HG03097 (cell line): ENCODE data around the gene CCDC63.
"Not testable (repeated sequence)": the region's sequence is repeated elsewhere in the genome, so short reads cannot be mapped to it uniquely, and the experiment has no call there.

Experiments used
- ATAC-seq: cut with Tn5 transposase; IDR thresholded peaks from one replicate; pipeline ENCODE4 v1.9.1; 2021; ENCODE audit not compliant: unreplicated experiment, low FRiP score

CCDC63 gene

DNA sequence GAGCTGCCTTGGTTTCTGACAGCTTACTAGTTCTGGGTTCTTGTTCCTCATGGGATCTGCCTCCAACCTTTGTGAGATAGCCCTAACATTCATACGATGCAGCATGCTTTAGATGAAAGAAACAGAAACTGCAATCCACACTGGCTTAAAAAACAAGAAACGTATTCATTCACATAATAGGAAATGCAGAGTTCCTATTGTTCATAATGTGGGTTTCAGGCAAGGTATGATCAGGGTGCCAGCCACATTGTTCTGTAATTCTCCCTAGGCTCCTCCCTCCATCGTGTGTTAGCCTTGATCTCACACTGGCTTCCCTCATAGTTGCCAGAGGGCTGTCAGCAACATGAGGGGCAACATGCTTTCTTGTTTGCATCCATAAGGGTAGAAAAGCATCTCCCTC lies 2.7 kb upstream of the CCDC63 start:
- ATAC-seq: no peak

DNA sequence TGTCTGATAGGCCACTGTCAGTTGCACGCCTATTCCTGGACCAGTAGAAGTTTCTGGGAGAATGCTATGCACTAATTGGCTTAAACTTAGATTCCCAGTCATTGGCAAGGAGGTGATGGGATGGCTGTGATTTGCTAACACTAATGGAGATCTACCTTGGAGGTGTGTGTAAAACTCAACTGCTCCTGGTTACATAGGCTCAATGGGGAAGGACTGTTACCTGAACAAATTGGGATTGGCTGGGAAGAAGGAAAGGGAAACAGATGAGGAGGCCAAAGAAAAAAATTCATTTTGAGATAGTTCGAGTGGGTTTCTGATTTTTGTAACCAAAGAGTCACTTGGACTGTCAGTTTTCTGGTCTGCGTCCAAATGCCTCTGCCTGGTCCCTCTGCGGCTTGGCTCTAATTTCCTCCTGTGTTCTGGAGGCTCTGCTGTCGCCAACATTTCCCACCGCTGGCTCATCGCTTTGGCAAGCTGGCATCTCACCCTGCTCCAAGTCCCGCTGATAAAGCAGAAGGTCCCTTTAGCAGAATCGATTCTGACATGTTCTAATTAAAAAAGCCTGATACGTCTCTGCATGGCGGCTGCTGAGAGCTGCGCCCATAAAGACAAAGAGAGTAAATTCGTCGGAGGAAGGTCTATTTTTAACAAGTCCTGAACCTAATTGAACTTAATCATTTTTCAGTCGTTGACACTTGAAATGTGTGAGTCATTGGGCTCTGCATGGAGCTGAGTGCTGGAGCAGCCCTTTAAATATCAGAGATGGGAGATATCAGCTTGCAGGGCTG lies 2.0 kb upstream of the CCDC63 start:
- ATAC-seq: no peak

DNA sequence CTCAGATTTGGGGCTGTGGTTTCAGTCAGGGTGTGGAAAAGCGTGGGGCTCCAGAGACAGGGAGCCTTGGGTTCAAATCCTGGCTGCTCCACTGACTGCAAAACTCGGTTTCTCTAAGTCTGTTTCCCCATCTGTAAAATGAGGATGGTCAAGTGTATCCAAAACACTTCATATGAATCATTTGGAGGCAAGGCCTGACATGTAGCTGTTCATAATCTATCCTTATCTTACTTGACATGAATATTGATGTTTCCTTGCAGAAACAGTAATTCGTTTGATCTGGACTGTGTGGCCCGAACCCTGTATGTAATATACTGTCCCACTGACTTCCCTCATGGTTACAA lies 1.5 kb upstream of the CCDC63 start:
- no peak for ATAC-seq

DNA sequence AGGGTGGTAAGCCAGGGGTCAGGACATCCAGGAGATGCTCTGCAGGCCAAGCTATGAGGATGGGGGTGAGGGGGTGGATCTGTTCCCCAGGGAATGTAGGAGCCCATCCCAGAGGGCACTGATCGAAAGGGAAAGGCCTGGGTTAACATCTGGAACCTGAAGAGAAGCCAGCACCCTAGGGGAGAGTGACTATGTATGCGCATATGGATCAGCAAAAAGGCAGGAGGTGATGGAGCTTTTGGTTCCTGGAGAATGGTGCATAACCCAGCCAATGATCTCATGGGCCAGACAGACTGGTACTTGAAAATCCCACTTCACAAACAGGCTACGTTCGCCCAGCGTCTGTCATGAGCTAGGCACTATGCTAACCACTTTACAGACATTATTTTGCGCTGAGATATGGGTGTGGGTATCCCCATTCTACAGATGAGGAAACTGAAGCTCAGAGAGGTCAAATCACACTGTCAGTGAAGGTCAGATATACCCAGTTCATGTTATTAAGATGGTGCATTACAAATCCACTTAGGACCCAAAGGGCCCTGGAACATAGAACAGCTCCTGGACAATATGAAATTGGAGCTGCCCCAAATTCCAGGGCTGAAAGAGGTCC lies 1.6 kb downstream of the CCDC63 start:
- no peak for ATAC-seq

DNA sequence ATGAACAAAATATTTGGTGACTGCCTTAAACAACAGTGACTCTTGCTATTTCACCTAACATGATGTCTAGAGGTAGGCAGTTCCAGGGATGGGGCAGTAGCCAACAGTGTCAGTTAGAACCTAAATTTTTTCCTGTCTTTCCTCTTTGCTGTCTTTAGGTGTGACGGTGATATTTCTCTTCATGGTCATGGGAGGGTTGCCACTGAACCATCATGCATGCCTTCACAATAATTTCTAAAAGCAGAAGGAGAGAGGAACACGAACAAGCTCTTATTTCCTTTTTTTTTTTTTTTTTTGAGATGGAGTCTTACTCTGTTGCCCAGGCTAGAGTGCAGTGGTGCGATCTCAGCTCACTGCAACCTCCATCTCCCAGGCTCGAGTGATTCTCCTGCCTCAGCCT lies 2.4 kb downstream of the CCDC63 start:
- no peak for ATAC-seq

DNA sequence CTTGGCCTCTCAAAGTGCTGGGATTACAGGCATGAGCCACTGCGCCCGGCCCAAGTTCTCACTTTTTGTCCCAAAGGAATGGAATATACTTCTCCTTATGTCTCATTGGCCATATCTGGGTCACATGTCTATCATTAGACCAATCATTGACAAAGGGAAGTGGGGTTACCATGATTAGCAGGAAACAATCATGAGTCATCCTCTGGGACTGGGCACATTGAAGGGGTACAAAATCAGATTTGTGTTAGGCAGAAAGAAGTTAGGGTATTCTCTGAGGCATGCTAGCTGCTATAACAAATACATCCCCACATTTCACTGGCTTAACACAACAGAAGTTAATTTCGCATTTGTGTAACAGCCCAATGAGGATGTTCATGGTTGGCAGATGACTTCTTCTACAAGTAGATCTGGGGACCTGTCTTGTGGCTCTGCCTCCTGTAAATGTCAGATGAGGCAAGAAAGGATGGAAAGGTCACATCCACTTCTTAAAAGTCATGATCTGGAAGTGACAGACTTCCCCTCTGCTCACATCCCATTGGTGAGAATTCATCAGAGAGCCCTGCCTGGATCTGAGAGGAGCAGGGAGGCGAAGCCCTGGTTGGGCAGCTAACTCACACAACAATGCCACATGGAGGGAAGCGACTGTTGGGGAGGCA lies 3.1 kb downstream of the CCDC63 start:
- ATAC-seq: no peak

DNA sequence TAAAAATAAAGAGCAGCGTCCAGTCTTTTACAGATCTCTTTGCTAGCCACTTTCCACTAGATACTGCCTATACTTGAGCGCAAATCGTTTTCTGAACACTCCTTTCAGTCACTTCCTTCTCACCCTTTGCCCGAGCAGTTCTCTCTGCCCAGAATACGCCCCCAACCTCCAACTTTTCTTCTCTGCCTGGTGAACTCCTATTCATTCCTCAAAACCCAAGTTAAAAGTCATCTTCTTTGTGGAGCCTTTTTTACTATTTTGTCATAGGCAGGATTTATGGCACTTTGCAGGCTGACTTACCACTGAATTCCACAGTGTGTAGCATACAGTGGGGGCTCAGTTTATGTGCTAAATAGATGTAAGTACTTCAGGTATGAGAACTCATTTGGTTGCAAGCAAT lies 4.0 kb downstream of the CCDC63 start:
- no peak for ATAC-seq

DNA sequence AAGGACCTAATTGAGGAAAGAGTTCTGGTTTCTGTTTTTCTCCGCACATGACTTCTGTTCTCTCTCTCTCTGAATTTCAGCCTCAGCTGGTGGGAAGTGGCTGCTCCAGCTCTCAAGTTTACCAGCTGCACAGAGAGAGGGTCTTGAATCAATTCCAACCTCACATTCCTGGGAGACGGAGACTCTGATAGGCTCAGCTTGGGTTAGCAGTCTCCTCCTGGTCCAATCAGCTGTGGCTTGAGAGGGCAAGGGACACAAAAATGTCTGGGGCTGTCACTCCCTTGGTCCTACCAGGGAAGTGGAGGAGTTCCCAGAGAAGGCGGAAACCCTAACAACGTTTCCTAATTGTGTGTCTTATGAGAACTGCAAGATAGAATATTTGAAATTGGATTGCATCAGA lies 7.0 kb downstream of the CCDC63 start:
- ATAC-seq: no peak

DNA sequence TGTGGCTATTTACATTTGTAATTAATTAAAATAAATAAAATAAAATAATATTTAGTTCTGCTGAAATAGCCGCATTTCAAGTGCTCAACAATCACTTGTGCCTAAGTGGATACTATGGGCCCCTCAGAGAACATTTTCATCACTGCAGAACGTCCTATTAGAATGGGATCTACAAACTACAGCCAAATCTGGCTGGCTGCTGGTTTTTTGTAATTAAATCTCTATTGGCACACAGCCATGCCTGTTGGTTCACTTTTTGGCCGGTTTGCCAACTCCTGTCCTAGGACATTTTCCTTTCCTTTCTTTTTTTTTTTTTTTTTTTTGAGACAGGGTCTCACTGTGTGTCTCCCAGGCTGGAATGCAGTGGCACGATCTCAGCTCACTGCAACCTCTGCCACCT lies 9.8 kb downstream of the CCDC63 start:
- no peak for ATAC-seq

DNA sequence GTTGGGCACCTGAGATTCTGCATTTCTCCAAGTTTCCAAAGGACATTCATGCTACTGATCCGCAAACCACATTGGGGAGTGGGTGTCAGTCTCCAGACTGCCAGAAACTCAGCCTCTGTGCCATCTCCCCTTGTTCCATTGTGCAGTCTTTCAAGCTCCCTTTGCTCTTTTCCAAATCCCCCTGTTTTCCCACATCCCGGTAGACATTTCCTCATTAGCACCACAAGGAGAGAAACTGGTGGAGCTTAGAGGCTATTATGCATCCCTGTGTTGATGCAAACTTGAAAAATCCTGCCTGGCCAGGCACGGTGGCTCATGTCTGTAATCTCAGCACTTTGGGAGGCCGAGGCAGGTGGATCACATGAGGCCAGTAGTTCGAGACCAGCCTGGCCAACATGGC lies 10.7 kb downstream of the CCDC63 start:
- no peak for ATAC-seq

DNA sequence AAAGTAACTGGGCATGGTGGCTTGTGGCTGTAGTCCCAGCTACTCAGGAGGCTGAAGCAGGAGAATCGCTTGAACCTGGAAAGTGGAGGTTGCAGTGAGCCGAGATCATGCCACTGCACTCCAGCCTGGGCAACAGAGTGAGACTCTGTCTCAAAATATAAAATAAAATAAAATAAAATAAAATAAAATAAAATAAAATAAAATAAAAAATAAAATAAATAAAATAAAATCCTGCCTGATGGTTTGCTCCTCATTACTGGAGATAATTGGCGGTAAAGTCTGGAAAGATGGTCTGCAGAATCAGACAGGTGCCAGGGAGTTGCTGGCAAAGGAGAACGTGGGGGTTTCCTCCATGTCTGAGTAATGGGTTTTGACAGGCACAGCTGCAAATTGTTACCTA lies 11.2 kb downstream of the CCDC63 start:
- not testable (repeated sequence) for ATAC-seq

DNA sequence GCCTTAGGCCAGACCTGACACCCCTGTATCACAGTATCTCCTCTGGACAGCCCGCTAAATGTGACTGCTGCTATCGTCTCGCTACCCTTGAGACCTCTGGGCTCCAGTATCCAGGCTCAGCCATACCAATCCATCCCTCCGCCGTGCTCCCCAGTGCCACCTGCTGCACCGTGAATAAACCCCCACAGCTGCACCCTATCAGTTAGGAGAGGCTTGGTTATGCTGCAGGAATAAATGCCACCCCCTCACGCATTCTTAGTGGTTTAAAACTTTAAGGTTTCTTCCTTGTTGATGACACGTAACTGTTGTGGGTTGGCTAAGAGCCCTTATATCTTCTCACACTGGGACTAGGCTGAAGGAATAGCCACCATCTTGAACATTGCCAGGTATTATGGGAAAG lies 12.1 kb downstream of the CCDC63 start:
- no peak for ATAC-seq

DNA sequence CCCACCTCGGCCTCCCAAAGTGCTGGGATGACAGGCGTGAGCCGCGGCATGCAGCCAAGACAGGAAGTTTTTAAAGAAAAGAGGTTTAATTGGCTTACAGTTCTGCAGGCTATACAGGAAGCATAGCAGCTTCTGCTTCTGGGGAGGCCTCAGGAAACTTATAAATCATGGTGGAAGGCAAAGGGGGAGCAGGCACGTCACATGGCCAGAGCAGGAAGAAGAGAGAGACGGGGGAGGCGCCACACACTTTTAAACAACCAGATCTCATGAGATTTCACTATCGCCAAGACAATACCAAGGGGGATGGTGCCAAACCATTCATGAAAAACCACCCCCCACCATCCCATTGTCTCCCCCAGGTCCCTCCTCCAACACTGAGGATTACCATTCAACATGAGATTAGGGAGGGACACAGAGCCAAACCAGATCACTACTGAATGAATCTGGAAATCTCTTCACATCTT lies 14.1 kb downstream of the CCDC63 start:
- ATAC-seq: no peak

DNA sequence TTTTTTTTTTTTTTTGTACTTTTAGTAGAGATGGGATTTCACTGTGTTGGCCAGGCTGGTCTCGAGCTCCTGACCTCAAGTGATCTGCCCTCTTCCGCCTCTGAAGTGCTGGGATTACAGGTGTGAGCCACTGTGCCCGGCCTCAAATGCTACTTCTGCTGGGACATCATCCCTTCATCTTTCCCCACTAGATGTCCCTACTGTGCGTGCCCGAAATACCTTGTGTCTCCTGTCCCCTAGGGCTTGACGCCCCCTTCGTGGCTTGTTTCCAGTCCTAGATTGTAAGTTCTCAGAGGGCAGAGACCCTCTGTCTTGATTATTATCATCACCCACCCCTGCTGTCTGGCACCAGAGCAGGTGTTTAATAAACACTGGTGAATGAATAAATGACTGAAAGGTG lies 14.9 kb downstream of the CCDC63 start:
- no peak for ATAC-seq

DNA sequence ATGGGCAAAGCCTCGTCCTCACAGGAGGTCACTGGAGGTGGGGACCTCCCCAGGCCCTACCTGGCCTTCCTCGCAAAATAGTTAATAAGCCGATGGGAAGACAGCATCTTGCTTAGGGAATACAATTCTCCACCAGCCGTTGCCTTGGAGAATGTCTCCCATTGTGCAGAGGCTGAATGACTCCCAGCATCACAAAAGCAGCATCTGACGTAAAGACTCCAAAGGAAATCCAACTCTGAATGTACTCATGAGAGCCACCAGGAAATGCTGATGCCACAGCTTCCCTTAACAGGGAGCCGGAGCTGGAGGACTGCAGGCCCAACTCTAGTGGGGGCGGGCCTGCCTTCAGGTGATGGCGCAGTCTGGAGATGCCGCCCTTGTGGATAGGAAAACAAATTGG lies 15.5 kb downstream of the CCDC63 start:
- ATAC-seq: no peak

DNA sequence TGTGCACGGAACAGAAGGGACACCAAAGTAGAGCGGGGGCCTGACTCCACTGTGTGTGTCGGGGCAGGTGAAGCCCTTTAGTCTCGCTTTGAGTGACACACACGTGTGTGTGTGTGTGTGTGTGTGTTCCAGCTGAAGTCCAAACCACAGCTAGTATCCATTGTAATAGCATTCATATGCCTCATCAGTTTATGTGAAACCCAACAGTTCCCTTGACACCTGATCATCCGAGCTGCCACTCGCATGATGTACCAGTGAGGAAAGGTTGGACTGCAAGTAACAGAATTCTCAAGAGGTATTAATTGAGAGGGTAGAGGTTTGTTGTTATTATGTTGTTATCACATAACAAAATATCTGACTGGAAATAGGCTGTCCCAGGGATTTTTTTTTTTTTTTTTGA lies 16.4 kb downstream of the CCDC63 start:
- no peak for ATAC-seq

DNA sequence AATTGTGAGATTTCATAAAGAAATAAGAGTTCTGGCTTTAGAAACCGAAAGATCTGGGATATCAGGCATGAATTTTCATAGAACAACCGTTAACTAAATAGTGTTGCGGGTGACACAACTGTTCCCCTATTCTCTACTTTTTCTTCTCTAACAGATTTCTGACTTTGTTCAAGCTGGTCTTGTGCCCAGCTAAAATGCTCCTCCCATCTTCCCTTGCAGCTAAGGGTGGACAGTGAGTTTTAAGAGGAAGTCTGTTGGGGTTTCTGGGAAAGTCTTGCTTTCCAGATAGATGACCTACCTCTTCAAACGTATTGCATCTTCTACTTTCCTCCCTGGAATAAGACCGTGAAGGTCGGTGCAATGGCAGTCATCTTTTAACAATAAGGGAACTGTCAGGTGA lies 18.7 kb downstream of the CCDC63 start:
- ATAC-seq: no peak

DNA sequence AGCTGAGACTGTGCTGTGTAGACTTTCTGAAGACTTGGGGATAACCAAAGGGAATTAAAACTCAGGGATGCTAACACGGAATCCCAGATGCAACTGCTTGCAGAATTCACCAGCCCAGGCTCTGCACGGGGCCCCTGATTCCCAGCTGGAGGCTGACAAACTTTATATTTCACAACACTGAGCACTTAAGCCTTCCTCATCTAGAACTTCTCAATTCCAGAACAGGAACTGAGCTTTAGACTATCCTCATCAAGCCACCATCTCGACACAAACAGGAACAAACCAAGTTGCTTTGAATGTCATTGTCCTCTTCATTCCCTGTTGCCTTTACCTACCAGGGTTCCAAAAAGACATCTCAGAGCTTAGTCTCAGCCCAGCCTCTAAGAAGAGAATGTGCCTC lies 22.2 kb downstream of the CCDC63 start:
- ATAC-seq: no peak

DNA sequence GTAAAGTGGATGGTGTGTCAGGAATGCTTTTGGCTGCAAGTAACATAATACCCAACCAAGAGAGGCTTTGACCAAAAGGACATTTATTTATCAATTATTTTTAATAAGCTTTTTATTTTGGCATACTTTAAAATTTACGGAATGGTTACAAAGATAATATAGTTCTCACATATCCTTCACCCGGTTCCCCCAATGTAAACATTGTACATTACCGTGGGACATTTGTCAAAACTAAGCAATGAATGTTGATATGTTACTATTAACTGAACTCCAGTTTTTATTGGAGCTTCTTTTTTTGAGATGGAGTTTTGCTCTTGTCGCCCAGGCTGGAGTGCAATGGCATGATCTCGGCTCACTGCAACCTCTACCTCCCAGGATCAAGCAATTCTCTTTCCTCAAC lies 23.0 kb downstream of the CCDC63 start:
- no peak for ATAC-seq

DNA sequence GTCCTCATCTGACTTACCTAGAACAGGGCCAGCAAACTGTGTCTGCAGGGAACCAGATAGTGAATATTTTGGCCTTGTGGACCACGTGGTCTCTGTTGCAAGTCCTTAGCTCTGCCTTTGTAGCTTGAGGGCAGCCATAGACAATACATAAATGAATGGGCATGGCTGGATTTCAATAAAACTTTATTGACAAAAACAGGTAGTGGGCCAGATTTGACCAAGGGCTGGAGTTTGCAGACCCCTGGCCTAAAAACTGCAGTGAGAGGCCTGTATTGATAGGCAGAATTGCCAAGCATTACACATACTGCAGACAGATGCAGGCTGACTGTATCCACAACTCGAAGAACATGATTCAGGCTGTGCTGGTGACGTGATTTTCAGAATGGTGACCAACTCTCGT lies 25.3 kb downstream of the CCDC63 start:
- ATAC-seq: no peak

DNA sequence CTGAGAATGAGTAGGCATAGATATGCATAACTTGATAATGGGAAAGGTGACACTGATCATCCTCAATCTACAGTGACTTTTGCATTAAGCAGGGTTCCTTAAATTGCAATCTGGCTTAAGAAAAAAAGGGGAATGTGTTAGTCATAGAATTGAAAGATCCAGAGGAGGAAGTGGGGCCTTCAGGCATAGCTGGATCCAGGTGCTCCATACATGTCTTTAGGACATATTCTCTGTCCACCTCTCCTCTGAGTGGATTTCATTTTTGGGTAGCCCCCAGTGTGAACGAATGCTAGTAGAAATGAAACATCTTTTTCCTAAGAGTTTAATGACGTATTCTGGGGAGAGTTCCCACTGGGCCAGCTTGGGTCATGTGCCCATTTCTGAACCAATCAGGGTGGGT lies 27.6 kb downstream of the CCDC63 start:
- ATAC-seq: no peak

DNA sequence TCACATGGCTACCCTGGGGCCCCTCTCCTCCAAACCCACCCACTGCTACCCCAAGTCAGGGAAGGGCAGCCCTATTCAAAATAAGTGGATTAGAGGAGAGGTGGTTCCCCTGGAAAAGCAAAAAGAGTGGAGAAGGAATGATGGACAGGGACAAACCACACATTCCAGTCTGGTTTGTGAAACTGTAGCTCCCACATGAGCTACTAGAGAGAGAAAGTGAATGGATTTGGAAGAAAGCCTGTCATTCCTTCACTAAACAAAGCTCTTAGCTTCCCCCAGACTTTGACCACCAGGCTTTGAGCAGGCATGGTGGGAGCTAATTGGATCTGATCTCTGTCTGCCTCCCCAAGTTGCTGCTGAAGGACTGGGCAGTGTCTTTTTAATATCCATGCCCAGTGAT lies 28.0 kb downstream of the CCDC63 start:
- ATAC-seq: no peak
